Fibroblast of skin of left biceps (primary cell): ENCODE results near the gene SHISA6.
"Not testable (repeated sequence)": the region's sequence is repeated elsewhere in the genome, so short reads cannot be mapped to it uniquely, and the experiment has no call there.

Experiments
- DNase-seq, 2 experiments: peaks; one replicate each; pipeline ENCODE4 v3.0.0-alpha.2; 2013; ENCODE audit warnings: low read depth in 2 of 2

The SHISA6 gene

GRCh38 chr17:11302401-11303186, 61.6 kb downstream of the SHISA6 start:
- DNase-seq: no peak

- no peak for DNase-seq
Measured at GRCh38 chr17:11303773-11304394, 62.9 kb downstream of the SHISA6 start.

- no peak for DNase-seq
Measured at GRCh38 chr17:11304568-11304967, 63.6 kb downstream of the SHISA6 start.

GRCh38 chr17:11305524-11305923, 64.5 kb downstream of the SHISA6 start:
- DNase-seq: no peak

- DNase-seq: no peak
Measured at GRCh38 chr17:11308531-11308930, 67.5 kb downstream of the SHISA6 start.

- no peak for DNase-seq
Measured at GRCh38 chr17:11309033-11309432, 68.0 kb downstream of the SHISA6 start.

GRCh38 chr17:11309850-11310249, 68.8 kb downstream of the SHISA6 start:
- no peak for DNase-seq

- DNase-seq: not testable (repeated sequence)
Measured at GRCh38 chr17:11316451-11316850, 75.4 kb downstream of the SHISA6 start.

GRCh38 chr17:11318207-11318606, 77.2 kb downstream of the SHISA6 start:
- no peak for DNase-seq

- no peak for DNase-seq
Measured at GRCh38 chr17:11319894-11320293, 78.9 kb downstream of the SHISA6 start.

GRCh38 chr17:11324021-11324420, 83.0 kb downstream of the SHISA6 start:
- DNase-seq: no peak

GRCh38 chr17:11324846-11325420, 83.9 kb downstream of the SHISA6 start:
- no peak for DNase-seq

GRCh38 chr17:11326492-11326891, 85.5 kb downstream of the SHISA6 start:
- no peak for DNase-seq

- no peak for DNase-seq
Measured at GRCh38 chr17:11328770-11329169, 87.8 kb downstream of the SHISA6 start.

GRCh38 chr17:11330006-11330405, 89.0 kb downstream of the SHISA6 start:
- no peak for DNase-seq

- DNase-seq: peak; percentile 54 to 57
Measured at GRCh38 chr17:11330826-11331225, 89.8 kb downstream of the SHISA6 start.

GRCh38 chr17:11331547-11332513, 90.8 kb downstream of the SHISA6 start:
- peak in 1 of 2 experiments; percentile 0 for DNase-seq

GRCh38 chr17:11332706-11333105, 91.7 kb downstream of the SHISA6 start:
- no peak for DNase-seq

- DNase-seq: no peak
Measured at GRCh38 chr17:11334493-11334892, 93.5 kb downstream of the SHISA6 start.

GRCh38 chr17:11336290-11336689, 95.3 kb downstream of the SHISA6 start:
- no peak for DNase-seq

GRCh38 chr17:11340803-11341202, 99.8 kb downstream of the SHISA6 start:
- no peak for DNase-seq

GRCh38 chr17:11342138-11342537, 101.1 kb downstream of the SHISA6 start:
- no peak for DNase-seq
